ENCODE data around the gene KNDC1.

The KNDC1 gene

DNA sequence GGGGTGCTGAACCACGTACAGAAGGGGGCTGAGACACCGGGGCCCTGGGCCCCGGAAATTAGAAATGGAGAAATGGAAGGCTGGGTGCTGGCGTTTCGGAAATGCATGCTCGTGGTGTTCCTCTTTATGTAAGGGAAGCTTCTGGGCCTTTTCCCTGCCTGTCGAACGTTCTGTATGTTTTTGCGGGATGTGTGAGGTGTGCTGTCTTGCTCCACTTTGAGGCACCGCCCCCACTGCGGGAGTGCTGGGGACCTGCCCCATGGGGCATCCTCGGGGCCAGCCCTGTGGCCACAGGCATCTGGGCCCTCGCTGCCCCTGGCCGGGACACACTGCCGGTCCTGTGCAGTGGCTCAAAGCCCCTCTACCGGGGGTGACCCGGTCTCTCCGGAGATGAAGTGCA lies 75.9 kb downstream of the KNDC1 start:
- no peak for TF ChIP-seq SIN3A (IDR thresholded peaks at IDR 0.05; ENCODE audit: borderline replicate concordance, insufficient read depth, low read length)
- TF ChIP-seq, protein P1, sequence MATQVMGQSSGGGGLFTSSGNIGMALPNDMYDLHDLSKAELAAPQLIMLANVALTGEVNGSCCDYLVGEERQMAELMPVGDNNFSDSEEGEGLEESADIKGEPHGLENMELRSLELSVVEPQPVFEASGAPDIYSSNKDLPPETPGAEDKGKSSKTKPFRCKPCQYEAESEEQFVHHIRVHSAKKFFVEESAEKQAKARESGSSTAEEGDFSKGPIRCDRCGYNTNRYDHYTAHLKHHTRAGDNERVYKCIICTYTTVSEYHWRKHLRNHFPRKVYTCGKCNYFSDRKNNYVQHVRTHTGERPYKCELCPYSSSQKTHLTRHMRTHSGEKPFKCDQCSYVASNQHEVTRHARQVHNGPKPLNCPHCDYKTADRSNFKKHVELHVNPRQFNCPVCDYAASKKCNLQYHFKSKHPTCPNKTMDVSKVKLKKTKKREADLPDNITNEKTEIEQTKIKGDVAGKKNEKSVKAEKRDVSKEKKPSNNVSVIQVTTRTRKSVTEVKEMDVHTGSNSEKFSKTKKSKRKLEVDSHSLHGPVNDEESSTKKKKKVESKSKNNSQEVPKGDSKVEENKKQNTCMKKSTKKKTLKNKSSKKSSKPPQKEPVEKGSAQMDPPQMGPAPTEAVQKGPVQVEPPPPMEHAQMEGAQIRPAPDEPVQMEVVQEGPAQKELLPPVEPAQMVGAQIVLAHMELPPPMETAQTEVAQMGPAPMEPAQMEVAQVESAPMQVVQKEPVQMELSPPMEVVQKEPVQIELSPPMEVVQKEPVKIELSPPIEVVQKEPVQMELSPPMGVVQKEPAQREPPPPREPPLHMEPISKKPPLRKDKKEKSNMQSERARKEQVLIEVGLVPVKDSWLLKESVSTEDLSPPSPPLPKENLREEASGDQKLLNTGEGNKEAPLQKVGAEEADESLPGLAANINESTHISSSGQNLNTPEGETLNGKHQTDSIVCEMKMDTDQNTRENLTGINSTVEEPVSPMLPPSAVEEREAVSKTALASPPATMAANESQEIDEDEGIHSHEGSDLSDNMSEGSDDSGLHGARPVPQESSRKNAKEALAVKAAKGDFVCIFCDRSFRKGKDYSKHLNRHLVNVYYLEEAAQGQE (IDR thresholded peaks at IDR 0.05; ENCODE audit: insufficient read depth in 1 of 2, low read depth in 2 of 2, low read length in 2 of 2): no peak
- no peak for TF ChIP-seq TAF1 (IDR thresholded peaks at IDR 0.05; ENCODE audit: borderline replicate concordance, insufficient read depth, low read length)
- TF ChIP-seq FOXP2 (optimal IDR thresholded peaks at IDR 0.05; ENCODE audit: borderline replicate concordance, extremely low read depth, extremely low read length, insufficient read depth): no peak
- no peak for TF ChIP-seq POLR2AphosphoS5 (IDR thresholded peaks at IDR 0.05; ENCODE audit: low read depth, low read length)

DNA sequence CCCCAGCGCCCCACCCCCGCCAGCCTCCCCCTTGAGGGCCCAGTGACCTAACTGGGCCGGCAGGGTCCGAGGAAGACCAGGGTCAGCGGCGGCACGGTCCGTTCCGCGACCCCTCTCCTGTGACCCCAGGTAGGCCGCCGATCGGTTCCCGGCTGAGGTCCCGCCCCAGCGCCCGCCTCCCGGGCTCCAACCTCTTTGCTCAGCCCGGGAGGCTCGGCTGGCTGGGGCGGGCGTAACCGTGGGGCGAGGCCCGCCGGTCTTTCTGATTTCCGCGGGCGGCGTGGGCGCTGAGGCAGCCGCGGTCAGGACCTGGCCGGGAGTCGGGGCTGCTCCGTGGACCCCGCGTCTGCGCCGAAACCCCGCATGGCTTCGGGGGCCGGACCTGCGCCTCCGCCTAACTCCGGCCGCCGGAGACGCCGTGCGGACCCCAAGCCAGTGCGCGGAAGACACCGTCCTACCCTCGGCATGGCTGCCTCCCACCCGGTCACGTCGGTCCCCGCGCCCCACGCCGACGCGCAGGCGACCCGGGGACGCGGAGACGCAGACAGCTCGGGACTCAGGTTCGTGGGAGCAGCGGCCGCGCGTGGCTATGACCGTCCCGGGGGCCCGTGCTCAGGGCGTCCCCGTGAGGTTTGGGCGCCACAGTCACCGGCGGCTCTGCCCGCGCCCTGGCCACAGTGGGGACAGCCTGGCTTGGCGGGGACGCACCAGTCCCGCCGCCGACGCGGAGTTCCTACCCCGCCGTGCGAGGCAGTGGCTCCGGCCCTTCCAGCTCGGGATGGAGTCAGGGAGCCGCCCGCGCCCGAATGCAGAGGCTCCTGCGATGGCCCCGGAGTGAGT lies 76.6 kb downstream of the KNDC1 start:
- TF ChIP-seq TAF1 (IDR thresholded peaks at IDR 0.05; ENCODE audit: borderline replicate concordance, insufficient read depth, low read length) (no peak), SIN3A (IDR thresholded peaks at IDR 0.05; ENCODE audit: borderline replicate concordance, insufficient read depth, low read length) (no peak), FOXP2 (optimal IDR thresholded peaks at IDR 0.05; ENCODE audit: borderline replicate concordance, extremely low read depth, extremely low read length, insufficient read depth) (no peak), POLR2AphosphoS5 (IDR thresholded peaks at IDR 0.05; ENCODE audit: low read depth, low read length) (no peak)
- TF ChIP-seq, protein P1 (IDR thresholded peaks at IDR 0.05; ENCODE audit: insufficient read depth in 1 of 2, low read depth in 2 of 2, low read length in 2 of 2): no peak

DNA sequence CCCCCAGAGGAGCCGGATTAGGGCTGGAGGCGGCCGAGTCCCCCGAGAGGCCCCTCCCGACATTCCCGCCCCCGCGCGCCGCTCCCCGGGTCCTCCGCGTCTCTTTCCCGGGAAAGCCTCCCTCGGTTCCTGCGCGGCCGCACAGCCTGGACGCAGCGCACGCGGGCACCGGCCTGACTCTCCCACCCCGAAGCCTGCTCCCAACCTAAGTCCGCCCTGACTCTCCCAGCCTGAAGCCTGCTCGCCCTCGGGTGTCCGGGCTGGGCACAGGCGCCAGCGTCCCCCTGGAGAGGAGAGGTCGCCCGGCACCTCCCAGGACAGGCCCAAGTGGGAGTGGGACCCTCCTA lies 77.2 kb downstream of the KNDC1 start:
- TF ChIP-seq SIN3A (IDR thresholded peaks at IDR 0.05; ENCODE audit: borderline replicate concordance, insufficient read depth, low read length) (no peak), FOXP2 (optimal IDR thresholded peaks at IDR 0.05; ENCODE audit: borderline replicate concordance, extremely low read depth, extremely low read length, insufficient read depth) (no peak), TAF1 (IDR thresholded peaks at IDR 0.05; ENCODE audit: borderline replicate concordance, insufficient read depth, low read length) (no peak), POLR2AphosphoS5 (IDR thresholded peaks at IDR 0.05; ENCODE audit: low read depth, low read length) (no peak)
- TF ChIP-seq, protein P1 (IDR thresholded peaks at IDR 0.05; ENCODE audit: insufficient read depth in 1 of 2, low read depth in 2 of 2, low read length in 2 of 2): no peak

DNA sequence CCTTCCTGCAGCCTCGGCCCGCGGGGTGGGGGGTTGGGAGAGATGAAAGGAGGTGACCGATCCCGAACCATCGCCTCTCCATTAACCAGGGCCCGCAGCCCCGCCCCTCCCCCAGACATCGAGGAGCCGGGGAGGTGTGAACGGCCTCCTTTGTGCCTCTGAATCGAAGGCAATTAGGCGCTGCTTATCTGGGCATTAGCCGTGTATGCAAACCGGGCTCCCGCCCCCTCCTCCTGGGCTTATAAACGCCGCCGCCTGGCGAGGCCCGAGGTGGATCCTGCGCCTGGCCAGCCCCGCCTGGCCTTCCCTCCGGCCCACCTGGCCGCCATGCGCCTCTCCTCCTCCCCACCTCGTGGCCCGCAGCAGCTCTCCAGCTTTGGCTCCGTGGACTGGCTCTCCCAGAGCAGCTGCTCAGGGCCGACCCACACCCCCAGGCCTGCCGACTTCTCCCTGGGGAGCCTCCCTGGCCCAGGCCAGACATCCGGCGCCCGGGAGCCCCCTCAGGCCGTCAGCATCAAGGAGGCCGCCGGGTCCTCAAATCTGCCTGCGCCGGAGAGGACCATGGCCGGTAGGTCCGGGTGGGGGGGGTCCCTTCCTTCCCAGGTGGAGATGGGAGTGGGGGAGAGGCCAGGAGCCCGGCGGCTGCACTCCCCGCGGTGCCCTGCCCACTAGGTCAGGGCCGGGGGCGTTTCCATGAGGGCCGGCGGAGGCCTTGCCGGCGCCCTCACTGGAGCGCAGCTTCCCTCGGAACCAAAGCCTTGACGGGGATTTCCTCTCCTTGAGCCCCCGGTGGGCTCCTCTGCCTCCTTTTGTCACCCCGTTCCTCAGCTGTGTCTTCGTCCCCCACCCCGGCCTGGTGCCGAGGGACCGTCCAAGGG lies 77.8 kb downstream of the KNDC1 start, which contains the start of gene VENTX:
Gene VENTX, plus strand, starts transcription at position 268 of the 878 bp plus-strand sequence. Its CDS starts 60 bp downstream, at position 328.
- TF ChIP-seq, protein P1 (IDR thresholded peaks at IDR 0.05; ENCODE audit: insufficient read depth in 1 of 2, low read depth in 2 of 2, low read length in 2 of 2): no peak
- TF ChIP-seq TAF1 (IDR thresholded peaks at IDR 0.05; ENCODE audit: borderline replicate concordance, insufficient read depth, low read length) (no peak), POLR2AphosphoS5 (IDR thresholded peaks at IDR 0.05; ENCODE audit: low read depth, low read length) (no peak), SIN3A (IDR thresholded peaks at IDR 0.05; ENCODE audit: borderline replicate concordance, insufficient read depth, low read length) (no peak), FOXP2 (optimal IDR thresholded peaks at IDR 0.05; ENCODE audit: borderline replicate concordance, extremely low read depth, extremely low read length, insufficient read depth) (no peak)
